Measurements from ENCODE around the gene SERPINA5.

SERPINA5 gene

GRCh38 chr14:94550041-94550440 lies 31.2 kb upstream of the SERPINA5 start:
- no peak for DNase-seq

DNA sequence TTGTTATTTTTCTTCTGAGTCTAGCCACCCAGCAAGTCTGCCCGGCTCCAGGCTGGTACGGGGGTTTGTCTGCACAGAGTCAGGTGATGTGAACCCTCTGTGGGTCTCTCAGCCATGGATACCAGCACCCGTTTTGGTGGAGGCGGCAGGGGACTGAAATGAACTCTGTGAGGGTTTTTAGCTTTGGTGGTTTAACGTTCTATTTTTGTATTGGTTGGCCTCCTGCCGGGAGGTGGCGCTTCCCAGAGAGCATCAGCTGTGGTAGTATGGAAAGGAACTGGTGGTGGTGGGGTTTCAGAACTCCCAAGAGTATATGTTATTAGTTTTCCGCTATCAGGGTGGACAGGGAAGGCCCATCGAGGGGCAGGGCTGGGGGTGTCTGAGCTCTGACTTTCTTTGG lies 25.2 kb upstream of the SERPINA5 start:
- DNase-seq: no peak

DNA sequence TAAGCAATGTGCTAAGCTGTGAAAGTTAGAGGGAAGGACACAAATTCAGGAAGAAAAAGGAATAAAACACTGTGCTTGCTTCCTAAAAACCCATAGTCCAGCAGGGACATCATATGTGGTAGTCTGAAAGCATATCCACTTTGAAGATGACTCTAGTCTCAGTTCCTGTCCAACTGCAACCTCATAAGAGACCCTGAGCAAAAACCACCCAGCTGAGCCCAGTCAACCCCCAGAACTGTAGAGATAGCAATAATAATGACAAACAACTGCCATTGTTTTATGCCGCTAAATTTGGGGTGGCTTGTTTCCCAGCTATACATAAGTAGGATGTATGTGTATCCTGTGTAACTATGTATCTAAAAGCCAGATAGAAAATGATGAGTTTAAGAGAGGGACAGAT lies 23.9 kb upstream of the SERPINA5 start:
- DNase-seq: no peak

GRCh38 chr14:94558842-94559241 lies 22.4 kb upstream of the SERPINA5 start:
- no peak for DNase-seq

DNA sequence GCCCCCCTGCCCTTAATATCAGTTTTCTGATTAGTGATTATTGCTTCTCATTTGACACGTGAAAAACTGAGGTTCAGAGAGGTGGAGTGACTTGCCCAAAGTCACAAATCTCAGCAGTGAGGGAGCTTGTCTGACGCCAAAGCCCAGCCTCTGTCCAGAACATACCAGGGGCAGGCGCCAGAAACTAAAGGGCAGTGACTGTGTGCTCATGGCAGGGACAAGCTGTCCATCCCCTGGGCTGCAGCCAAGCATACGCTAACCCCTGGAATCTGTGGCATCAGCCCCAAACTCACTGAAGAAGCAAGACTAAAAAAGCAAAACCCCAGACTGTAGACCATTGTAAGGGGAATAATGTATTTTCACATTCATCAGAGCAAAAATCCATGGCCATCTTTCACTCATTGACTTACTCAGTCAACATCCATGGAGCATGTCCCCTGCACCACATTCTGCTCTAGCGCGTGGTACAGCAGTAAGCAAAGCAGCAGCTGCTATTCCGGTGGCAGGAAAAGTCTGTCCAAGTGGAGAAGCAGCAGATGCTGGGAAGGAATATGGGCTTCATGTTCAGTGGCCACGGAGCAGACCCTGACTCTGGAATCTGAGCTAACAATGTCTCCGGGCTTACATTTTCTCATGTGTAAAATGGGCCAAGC lies 21.5 kb upstream of the SERPINA5 start:
- DNase-seq: no peak

DNA sequence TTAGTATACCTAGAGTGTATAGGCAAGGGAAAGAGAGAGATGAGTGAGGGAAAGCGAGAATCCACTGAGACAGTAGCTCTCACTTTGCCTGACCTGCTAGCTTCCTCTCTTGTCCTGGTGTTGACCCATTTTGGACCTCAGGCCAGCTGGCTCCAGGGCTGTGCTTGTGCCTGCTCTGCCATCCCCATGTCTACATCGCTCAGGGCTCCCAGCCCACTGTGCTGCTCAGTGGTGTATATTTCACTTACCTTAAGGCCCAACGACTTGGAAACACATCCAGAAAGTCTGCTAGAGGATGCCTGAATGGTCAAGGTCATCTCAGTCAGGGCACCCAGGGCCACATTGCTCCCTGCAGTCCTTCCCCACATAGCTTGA lies 20.9 kb upstream of the SERPINA5 start:
- no peak for DNase-seq

- DNase-seq: no peak
Observed at GRCh38 chr14:94560751-94561655, 20.2 kb upstream of the SERPINA5 start, which contains the start of gene SERPINA4. TSS of gene SERPINA4 (plus strand) at chr14:94561442. CDS start at chr14:94563483, 2,041 bp downstream.

DNA sequence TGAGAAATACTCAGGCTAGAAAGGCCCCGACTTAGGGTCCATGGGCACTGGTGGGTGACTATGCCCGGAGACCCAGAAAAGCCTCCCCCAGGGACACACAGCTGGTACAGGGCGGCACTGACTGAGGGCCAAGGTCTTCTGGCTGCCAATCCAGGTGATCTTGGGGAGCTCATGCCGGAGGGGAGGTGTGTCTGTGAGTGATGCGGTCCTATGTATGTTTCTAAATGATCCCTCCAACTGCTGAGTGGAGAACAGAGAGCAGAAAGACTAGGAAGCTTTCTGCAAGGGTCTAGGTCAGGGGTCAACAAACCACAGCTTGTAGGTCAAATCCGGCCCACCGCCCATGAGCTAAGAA lies 19.6 kb upstream of the SERPINA5 start:
- DNase-seq: no peak

- no peak for DNase-seq
Observed at GRCh38 chr14:94562022-94562421, 19.2 kb upstream of the SERPINA5 start.

DNA sequence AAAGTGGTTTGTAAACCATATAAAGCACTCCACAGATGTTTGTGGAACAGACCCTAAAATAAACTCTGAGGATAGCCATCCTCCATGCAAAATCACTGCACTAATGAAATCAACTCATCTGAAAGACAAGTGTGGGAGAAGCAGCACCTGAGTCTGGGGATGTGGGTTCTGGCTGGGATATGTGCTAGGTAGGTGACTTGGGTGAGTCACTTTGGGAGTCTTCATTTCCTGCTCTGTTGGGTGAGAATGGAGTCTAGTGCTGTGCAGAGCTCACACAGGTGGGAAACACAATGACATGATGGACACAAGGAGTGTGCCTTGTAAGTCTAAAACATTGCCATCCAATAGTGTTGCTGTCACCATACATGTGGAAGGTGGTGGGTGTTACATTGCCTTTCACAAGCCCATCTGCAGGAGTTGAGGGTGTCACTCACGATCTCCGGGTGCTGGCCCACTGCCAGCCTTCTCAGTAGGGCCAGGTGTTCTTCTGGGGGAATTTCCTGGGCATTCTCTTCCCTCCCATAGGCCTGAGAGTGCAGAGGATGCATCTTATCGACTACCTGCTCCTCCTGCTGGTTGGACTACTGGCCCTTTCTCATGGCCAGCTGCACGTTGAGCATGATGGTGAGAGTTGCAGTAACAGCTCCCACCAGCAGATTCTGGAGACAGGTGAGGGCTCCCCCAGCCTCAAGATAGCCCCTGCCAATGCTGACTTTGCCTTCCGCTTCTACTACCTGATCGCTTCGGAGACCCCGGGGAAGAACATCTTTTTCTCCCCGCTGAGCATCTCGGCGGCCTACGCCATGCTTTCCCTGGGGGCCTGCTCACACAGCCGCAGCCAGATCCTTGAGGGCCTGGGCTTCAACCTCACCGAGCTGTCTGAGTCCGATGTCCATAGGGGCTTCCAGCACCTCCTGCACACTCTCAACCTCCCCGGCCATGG lies 18.0 kb upstream of the SERPINA5 start:
- no peak for DNase-seq

- no peak for DNase-seq
Observed at GRCh38 chr14:94564381-94564780, 16.8 kb upstream of the SERPINA5 start.

GRCh38 chr14:94568186-94568585 lies 13.0 kb upstream of the SERPINA5 start:
- DNase-seq: no peak

- DNase-seq: no peak
Observed at GRCh38 chr14:94569381-94570001, 11.7 kb upstream of the SERPINA5 start.

DNA sequence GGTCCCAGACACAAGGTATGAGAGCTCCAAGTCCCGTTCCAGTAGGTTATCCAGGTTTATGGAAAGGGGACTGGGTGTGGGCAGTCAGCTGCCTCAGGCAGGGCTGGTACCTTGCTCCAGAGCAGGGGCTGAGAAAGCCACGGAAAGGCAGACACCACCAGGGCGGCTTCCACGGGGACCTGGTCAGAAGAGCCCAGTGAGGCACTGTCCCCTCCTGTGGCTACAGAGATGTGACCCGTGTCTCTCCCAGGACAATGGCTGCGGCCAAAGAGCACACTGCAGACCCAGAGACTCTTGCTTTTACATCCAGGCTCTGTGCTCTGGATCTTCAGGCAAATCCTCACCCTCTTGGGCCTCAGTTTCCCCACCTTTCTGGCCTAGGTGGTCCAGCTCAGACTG lies 11.2 kb upstream of the SERPINA5 start:
- no peak for DNase-seq

- no peak for DNase-seq
Observed at GRCh38 chr14:94570440-94570839, 10.8 kb upstream of the SERPINA5 start.

GRCh38 chr14:94571395-94571794 lies 9.8 kb upstream of the SERPINA5 start:
- no peak for DNase-seq

DNA sequence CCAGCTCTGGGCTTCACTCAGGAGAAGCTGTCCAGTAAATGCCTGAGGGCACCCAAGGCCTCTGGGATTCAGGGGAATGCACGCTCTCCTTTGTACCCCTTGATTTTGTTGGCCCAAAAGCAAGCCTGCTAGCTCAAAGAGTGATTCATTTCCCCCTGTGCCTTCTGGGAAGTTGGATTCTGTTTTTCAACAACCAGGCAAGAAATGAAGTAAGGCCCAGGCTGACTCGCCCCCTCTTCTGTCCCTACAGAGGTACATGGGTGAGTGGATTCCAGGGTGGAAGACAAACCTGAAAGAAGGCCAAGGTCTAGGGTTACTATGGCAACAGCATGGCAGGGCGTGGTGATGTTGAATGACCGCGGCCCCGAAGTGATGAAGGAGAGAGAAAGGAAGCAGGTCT lies 9.3 kb upstream of the SERPINA5 start:
- DNase-seq: no peak

DNA sequence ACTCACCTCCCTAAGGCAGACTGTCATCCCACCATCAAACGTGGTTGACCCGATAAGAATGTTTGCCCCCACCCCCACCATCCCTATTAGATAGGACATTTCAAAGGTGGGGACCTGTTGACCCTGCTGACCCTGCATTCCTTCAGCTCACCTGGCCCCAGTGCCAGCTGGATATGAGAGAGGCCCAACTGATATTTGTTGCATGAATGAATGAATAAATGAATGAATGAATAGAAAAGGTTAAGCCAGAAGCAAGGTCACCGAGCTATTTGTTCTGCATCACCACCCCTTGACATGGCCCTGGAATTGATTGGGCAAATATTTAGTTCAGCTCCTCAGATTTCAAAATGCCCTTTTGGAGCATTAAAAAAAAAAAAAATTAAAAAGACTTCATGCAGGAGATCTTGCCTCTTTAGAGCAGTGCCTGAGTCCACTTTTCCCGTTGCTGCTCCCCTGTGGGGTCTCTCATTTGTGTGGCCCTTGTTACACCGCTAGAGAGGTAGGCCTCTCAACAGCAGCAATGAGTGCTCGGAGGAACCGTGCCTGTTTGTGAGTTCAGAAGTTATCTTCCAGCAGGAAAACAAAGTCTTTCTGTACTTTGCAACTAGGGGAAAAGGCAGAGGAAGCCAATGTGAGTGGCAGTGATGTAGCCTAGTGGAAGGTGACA lies 8.5 kb upstream of the SERPINA5 start:
- DNase-seq: no peak

DNA sequence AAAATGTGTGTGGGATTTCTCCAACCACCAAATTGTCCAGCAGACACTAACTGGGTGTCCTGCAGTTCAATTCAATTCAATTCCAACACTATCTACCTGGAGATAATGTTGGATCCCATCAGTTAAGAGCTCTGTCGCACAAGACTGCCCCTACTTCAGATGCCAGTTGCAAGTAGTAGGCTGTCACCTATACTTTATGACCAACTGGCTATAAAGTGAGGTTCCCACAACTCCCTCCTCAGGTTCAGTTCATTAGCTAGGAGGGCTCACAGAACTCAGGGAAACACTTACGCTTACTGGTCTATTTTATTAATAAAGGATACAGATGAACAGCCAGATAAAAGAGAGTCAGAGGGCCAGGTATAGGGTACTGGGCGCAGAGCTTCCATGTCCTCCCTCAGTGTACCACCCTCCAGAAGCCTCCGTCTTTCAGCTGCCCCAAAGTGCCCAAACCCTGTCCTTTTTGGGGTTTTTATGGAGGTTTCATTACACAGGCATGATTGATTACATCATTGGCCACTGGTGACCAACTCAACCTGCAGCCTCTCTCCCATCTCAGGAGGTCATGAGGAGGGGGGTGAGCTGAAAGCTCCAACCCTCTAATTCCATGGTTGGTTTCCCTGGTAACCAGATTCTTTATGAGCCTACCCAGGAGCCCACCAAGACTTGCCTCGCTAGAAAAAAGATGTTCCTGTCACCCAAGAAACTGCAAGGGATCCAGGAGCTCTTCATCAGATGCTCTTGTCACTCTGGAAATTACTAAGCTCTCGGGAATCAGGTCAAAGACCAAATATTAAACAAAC lies 7.5 kb upstream of the SERPINA5 start:
- no peak for DNase-seq

GRCh38 chr14:94574336-94574735 lies 6.9 kb upstream of the SERPINA5 start:
- no peak for DNase-seq

All from CD4-positive, alpha-beta T cell treated with Interferon gamma for 1 hour (primary cell).